Amygdala (tissue), 56 donors: ENCODE data around the gene EPS8L1.
"Not testable (repeated sequence)": the region's sequence is repeated elsewhere in the genome, so short reads cannot be mapped to it uniquely, and the experiment has no call there.

Source experiments
- DNase-seq, 56 donors: peaks; one replicate each; lab custom pipeline; 2025; lab: John Stamatoyannopoulos, UW

EPS8L1 gene

DNA sequence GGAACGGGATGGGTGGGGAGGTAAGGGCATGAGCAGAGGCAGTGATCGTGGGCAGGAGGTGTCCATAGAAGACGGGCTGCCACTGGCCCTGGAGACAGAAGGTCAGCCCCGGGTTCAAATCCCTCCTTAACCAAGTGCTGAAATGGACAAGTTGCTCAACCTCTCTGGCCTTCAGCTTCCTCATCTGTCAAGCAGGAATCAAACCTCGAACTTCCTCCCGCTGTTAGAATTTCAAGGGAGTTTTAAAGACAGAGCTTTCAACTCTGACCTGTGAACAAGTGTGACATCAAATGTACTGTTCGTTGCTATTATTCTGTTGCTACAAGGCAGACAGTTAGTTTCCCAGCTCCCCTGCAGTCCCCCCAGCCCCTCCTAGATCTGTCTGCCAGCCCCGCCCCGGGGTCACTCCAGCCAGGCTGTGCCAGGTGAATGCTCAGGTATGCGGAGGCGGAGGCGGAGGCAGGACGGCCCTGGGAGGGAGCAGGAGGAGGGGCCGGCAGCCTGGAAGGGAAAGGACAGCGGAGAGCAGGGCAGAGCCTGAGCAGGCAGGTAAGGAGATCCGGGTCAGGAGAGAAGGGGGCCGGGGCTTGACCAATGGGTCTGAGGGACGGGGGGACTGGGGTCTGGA, at the start of gene EPS8L1:
TSS of gene EPS8L1 (plus strand) at position 499 of the 628 bp plus-strand sequence. CDS start 576 bp downstream, outside the sequence.
- no peak for DNase-seq

DNA sequence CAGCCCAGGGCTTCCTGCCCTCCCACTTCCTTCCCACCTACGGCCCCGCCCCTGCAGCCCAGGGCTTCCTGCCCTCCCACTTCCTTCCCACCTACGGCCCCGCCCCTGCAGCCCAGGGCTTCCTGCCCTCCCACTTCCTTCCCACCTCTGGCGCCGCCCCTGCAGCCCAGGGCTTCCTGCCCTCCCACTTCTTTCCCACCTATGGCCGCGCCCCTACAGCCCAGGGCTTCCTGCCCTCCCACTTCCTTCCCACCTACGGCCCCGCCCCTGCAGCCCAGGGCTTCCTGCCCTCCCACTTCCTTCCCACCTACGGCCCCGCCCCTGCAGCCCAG, 48.6 kb upstream of the EPS8L1 start:
- DNase-seq, result not testable (repeated sequence)

DNA sequence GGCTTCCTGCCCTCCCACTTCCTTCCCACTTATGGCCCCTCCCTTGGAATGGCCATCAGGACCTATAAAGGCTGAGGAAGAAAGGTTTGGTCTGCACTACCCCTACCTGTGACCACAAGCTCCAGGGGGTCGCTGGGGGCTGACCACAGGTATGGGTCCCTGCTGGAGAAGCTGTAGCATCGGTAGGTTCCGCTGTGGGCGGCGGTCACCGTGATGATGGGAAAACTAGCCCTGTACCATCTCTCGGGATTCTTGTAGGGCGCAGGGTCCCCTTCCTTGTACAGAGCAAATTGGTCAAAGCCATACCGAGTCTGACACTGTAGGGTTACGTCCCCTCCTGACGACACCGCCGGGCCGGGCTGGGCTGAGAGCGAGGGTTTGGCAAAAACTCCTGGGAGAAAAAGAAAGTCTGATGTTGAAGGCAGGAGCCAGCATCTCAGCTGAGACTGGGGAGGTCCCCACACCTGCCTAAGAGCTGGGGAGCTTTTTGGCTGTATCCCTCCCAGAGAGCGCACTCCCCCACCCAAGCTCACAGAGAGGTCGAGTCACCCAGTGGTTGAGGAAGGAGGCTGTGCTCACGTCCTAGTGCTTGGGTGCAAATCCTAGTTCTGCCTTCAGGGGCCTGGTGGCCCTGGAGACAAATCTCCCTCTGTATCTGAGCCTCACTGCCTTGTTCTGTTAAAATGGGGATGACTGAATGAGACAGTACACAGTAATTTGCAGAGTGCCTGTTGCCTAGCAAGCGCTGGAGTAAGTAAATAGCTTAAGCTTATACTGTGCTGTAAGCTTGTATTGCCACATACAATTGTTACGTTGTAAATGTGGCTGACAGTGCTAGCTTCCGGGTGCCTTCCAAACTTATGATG, 48.0 kb upstream of the EPS8L1 start:
- no peak for DNase-seq

DNA sequence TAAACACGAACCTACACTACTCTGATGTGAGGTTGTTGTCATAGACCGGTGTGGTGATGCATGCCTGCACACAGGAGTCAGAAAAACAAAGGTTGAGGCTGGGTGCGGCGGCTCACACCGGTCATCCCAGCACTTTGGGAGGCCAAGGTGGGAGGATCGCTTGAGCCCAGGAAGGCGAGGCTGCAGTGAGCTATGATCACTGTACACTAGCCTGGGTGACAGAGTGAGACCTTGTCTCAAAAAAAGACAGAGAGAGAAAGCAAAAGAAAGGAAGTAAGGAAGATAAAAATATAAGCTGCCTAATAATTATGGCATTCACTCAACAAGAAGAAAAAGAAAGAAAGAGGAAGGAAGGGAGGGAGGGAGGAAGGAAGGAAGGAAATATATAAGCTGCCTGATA, 46.9 kb upstream of the EPS8L1 start:
- DNase-seq, result no peak

DNA sequence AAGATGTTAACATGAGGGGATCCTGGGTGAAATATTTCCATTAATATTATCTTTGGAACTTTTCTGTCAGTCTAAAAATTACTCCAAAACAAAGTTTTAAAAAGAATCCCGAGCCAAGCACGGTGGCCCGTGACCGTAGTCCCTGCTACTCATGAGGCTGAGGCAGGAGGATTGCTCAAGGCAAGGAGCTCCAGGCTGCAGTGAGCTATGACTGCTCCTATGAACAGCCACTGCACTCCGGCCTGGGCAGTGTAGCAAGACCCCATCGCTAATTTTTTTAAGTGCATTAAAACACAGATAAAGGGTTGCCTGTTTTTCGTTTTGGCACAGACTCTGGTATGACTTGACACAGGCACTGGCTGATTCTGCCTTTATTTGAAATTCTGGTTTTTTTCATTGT, 44.5 kb upstream of the EPS8L1 start:
- DNase-seq, result no peak

DNA sequence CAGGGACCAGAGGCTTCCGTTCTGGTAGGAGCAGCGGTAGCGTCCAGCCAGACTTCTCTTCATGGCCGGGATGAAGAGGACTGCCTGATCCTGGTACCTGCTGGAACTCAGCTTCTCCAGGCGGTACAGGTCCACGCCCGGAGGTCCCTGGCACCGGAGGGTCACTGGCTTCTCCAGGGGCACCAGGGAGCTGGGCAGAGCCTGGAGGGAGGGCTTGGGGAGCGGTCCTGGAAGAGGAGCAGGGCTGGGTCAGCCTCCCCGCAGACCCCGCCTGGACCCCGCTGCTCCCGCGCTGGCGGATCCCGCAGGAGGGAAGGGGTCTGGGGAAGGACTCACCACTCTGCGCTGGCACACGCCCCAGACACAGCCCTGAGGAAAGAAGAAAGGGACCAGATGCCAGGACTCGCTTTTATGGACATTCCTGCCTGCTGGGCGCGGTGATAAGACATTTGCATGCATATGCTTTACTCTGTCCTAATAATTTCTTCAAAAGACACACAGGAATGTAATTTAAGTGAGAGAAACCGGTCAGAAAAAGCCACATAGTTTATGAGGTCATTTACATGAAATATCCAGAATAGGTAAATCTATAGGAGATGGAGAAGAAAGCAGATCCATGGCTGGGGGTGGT, 43.4 kb upstream of the EPS8L1 start:
- no peak for DNase-seq

DNA sequence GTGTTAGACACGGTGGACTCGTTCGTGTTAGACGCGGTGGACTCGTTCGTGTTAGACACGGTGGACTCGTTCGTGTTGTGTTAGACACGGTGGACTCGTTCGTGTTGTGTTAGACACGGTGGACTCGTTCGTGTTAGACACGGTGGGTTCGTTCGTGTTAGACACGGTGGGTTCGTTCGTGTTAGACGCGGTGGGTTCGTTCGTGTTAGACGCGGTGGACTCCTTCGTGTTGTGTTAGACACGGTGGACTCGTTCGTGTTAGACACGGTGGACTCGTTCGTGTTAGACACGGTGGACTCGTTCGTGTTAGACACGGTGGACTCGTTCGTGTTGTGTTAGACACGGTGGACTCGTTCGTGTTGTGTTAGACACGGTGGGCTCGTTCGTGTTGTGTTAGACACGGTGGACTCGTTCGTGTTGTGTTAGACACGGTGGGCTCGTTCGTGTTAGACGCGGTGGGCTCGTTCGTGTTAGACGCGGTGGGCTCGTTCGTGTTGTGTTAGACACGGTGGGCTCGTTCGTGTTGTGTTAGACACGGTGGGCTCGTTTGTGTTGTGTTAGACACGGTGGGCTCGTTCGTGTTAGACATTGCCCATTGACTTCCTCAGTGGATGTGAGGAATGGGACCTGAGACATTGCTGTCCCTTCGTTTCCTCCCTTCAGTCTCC, 42.6 kb upstream of the EPS8L1 start:
- not testable (repeated sequence) for DNase-seq

DNA sequence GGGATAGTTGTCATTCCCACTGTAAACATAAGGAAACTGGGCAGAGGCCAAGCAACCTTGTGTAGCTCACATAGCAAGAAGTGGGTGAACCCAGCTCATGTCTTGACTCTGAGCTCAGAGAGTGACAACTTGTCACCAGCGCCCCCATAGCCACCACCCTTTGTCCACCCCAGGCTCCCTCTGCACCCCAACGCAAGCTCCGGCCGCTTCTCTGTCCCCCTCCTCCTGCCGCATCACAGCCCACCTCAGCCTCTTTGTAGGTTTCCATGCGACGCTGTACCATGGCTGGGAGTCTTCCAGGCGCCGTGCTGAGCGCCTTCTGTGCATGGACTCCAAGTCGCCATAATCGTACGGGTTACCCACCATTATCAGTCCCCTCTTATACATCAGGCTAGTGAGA, 40.9 kb upstream of the EPS8L1 start:
- no peak for DNase-seq

DNA sequence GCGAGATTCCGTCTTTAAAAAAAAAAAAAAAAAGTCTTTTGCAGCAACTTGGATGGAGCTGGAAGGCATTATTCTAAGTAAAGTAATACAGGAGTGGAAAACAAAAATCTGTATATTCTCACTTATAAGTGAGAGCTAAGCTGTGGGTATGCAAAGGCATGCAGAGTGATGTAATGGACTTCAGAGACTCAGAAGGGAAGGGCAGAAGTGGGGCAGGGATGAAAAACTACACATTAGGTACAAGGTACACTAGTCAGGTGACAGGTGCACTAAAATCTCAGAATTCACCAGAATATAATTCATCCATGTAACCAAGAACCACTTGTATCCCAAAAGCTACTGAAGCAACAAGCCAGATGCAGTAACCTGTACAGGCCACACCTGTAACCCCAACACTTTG, 39.6 kb upstream of the EPS8L1 start:
- no peak for DNase-seq

DNA sequence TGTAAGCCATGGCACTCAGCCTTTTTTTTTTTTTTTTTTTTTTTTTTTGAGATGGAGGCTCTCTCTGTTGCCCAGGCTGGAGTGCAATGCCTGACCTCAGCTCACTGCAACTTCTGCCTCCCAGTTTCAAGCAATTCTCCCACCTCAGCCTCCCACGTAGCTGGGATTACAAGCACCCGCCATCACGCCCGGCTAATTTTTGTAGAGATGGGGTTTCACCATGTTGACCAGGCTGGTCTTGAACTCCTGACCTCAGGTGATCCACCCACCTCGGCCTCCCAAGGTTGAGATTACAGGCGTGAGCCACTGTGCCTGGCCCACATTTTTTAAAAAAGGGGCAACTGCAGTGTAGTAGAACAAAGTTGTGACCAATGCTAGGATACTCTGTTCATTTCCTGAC, 38.1 kb upstream of the EPS8L1 start:
- not testable (repeated sequence) for DNase-seq

DNA sequence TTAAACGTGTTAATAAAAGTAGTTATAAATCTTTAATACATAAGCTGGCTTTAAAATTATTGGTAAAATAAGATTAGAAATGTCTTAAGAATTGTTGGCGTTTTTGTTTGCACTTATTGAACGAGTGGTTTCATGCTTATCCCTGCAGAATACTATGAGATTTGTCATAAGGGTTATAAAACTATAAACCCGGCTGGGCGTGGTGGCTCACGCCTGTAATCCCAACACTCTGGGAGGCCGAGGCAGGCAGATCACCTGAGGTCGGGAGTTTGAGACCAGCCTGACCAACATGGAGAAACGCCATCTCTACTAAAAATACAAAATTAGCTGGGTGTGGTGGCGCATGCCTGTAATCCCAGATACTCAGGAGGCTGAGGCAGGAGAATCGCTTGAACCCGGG, 35.0 kb upstream of the EPS8L1 start:
- DNase-seq, result not testable (repeated sequence)

DNA sequence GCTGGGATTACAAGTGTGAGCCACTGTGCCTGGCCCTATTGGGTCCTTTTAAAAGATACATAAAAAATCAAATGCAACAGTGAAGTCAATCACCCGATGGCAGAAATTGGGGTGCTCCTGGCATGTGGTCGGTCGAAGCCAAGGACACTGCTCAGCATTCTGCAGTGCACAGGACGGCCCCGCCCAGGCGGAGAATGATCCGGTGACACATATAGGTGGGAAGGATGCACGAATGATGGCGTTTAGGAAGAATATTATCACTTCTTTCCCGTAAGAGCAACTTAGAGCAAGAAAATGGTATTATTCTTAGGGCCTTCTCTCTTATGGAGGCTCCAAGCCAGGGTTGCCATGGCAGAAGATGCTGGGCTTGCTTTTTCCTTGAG, 34.4 kb upstream of the EPS8L1 start:
- no peak for DNase-seq

DNA sequence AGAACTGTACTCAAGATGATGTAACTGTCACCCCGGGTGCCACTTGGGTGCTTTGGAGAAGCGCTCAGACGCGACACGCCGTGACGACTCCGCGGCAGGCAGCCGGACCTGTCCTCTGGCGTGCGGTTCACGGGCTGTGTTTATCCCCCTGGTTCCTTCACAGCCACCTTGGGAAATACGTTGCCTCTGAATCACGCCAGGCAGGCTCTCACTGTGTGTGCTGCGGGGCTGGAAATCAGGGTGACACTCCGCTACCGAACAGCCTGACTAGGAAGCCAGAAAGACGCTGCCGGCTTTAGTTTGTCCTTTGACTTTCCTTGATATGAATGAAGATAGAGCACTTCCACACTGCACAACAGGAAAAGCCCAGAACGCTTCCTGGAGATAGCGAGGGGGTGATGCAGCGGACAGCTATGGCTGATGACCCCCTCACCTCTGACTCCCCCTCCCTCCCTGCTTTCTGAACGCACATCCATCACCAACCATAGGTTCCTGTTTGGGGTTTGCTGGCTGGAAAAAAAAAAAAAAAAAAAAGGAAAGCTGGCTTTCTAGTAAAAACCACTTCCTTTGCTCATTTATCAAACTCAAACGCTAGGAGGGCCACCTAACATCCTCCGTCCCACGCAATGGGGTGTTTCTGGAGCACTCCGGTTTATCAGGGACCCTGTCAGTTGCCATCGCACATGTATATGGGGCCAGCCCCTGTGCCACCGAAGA, 33.9 kb upstream of the EPS8L1 start:
- DNase-seq, result no peak

DNA sequence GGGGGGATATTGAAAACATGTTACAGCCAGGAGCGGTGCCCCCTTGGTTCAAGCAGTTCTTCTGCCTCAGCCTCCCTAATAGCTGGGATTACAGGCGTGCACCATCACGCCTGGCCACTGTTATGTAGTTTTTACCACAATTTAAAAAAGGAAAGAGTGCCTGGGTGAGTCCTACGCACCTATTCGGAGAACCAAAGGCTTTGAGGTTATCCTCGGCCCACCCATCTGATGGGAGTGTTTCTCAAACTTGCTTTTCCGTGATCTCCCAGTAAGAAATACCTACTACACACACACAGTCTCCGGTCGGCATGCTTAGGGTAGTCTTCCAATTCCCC, 33.4 kb upstream of the EPS8L1 start:
- DNase-seq, result no peak

DNA sequence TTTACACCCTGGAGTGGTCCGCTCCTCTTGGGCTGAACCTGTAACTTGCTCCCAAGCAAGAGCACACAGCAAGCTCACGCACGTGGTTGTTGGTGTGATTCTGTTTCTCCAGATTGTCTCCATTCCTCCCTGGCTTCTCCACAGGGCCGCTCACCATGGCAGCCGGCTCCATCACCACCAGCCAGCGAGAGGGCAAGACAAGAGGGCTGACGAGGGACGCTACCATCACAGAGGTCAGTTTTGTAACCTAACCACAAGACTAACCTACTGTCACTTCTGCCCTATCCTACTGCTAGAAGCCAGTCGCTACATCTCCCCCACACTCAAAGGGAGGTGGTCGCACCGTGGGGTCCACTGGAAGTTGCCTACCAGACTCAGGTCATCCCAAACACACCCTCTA, 33.0 kb upstream of the EPS8L1 start:
- DNase-seq, result no peak

DNA sequence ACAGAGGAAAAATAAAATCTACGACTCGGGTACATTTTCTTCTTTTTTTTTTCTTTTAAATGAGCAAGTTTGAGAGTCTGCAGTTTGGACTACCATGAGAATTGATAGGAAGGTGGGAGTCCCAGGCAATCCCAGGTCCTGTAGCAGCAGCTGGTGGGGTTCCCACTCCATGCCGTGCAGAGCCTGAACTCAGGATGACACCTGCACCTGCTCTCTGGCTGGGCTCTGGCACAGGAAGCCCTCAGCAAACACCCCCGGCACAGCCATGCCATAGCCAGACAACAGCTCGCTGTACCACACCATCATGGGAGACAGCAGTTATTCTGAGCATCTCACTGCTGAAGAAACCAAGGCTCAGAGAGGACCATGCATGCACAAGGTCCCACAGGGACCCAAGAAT, 31.4 kb upstream of the EPS8L1 start:
- DNase-seq, result no peak

DNA sequence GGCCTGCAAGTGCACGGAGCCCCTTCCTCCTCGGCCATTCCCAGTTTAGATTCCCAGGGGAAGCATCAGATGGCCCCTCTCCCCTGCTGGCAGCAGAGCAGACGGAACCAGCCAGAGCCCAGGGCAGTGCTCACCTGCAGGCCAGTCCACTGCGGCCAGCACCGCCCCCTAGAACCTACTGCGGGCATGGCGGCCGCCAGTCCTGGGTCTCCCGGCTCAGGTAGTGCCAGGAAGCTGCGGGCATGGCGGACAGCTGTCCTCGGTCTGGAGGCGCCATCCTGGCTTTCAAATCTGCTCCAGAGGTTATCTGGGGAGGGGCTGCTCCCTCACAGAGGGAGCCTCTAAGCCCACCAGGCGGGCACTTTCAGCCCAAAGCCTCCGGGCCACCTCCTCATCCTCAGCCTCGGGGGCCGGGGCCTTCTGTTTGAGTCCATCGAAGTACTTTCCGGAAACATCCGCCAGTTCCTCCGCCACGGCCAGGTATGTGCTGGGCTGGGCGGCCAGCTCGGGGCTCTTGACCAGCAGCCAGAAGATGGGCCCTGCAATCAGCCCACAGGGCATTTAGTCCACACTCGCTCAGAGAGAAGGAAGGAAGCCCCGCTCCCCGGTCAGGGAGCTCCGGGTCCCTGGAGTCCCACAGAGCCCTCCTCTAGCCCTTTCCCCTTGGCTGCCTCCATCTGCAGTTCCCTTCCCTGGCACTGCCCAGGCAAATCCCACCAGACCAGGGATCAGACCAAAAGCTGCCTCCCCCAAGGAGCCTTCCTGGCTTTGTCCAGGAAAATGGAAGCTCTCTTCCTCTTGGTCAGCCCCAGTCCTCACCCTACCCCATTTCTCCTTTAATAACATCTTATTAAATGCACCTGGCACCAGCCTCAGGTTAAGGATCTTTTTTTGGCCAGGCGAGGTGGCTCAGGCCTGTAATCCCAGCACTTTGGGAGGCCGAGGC, 30.6 kb upstream of the EPS8L1 start:
- DNase-seq, result no peak

DNA sequence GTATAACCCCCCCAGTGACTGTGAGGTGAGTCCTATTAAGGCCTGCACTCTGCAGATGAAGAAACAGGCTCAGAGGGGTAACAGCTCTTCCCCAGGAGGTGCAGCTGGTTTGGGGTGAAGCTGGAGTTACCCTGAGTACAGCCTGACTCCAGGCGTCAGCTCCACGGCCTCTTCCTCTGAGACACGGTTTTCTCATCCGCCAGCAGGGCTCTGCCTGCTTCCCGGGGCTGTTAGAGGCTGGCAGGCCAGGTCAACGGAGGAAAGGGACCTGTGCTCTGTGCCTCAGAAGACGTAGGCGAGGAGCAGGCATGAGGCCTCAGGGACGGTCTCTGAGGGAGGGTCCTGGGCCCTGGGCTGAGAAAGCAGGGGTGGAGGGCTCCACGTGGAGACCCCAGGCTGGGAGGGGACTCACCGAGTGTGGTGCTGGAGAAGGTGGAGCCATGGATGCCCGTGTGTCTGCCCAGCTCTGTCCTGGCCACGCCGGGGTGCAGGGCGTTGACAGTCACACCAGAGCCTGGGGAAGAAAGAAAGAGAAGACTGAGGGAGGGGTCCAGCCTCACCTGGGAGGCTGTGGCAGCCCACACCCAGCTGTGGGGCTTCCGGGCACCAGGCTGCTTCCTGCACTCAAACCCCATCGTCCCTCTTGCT, 28.6 kb upstream of the EPS8L1 start:
- DNase-seq, result no peak

DNA sequence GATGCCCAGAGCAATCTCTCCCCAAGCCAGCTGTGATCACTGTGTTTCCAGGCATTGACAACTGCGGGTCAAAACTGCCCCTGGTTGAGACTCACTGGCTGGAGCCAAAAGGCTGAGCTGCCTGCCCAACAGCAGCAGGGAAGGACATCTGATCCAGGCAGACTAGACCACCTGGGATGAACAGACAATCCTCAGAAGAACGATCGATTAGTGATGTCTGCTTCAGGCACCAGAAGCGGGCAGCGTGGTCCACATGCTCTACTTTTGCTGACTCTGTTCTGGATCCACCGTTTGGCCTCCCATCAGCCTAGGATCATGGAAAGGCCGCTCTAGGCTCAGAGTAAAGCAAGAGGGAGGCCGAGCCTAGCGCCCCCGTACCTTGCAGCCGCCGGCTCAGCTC, 27.7 kb upstream of the EPS8L1 start:
- no peak for DNase-seq
